ENCODE measurements around the gene TOLLIP. TPM values are rescaled to one million over a fixed set of nuclear protein-coding genes. Genes with fewer than 3 reads are reported as not detected.
"Not testable (repeated sequence)": the region's sequence is repeated elsewhere in the genome, so short reads cannot be mapped to it uniquely, and the experiment has no call there.

TOLLIP gene
- 10.9 TPM for total RNA-seq
- 25.4 TPM for polyA plus RNA-seq
- long read RNA-seq, donor 1: 0 reads
- long read RNA-seq, donor 2: 0 reads
- long read RNA-seq, donor 3, transcript TOLLIP-202 (6 exons, 3,617 nt): major isoform, 19 of 19 reads
- long read RNA-seq, donor 3, partial matches to known transcripts: 0 of 19 reads
- long read RNA-seq, donor 3, other reads (novel, unspliced or antisense): 0 of 19 reads
- long read RNA-seq, donor 4, transcript TOLLIP-202 (6 exons, 3,617 nt): major isoform, 8 of 9 reads
- long read RNA-seq, donor 4, partial matches to known transcripts: 0 of 9 reads
- long read RNA-seq, donor 4, other reads (novel, unspliced or antisense): 0 of 9 reads
- long read RNA-seq, donor 5, transcript TOLLIP-202 (6 exons, 3,617 nt): major isoform, 28 of 29 reads
- long read RNA-seq, donor 5, partial matches to known transcripts: 0 of 29 reads
- long read RNA-seq, donor 5, other reads (novel, unspliced or antisense): 0 of 29 reads
- long read RNA-seq, donor 6, transcript TOLLIP-202 (6 exons, 3,617 nt): major isoform, 8 of 9 reads
- long read RNA-seq, donor 6, partial matches to known transcripts: 0 of 9 reads
- long read RNA-seq, donor 6, other reads (novel, unspliced or antisense): 0 of 9 reads
- long read RNA-seq, donor 7, transcript TOLLIP-202 (6 exons, 3,617 nt): major isoform, 9 of 10 reads
- long read RNA-seq, donor 7, partial matches to known transcripts: 0 of 10 reads
- long read RNA-seq, donor 7, other reads (novel, unspliced or antisense): 0 of 10 reads
- long read RNA-seq, donor 8, transcript TOLLIP-202 (6 exons, 3,617 nt): major isoform, 11 of 12 reads
- long read RNA-seq, donor 8, partial matches to known transcripts: 0 of 12 reads
- long read RNA-seq, donor 8, other reads (novel, unspliced or antisense): 0 of 12 reads
- long read RNA-seq, donor 9, transcript TOLLIP-202 (6 exons, 3,617 nt): major isoform, 6 of 7 reads
- long read RNA-seq, donor 9, partial matches to known transcripts: 0 of 7 reads
- long read RNA-seq, donor 9, other reads (novel, unspliced or antisense): 0 of 7 reads
- long read RNA-seq, donor 10, transcript TOLLIP-202 (6 exons, 3,617 nt): major isoform, 13 of 15 reads
- long read RNA-seq, donor 10, partial matches to known transcripts: 0 of 15 reads
- long read RNA-seq, donor 10, other reads (novel, unspliced or antisense): 0 of 15 reads

GRCh38 chr11:1309498-1310317 lies at the start of gene TOLLIP:
TOLLIP (minus strand) TSS chr11:1309632; CDS start chr11:1309498, 134 bp downstream.
- Histone ChIP-seq H3K4me3 (ENCODE audit: low read length in 2 of 2) (peak within 1 kb of the TSS; percentile 80 to 89), H3K36me3 (ENCODE audit: control insufficient read depth in 2 of 2, insufficient read depth in 2 of 2, low read length in 1 of 2) (peaks cover 6 to 7% of the 10 kb centered on the region in 2 donors), H3K27ac (ENCODE audit: low read depth in 1 of 2, low read length in 1 of 2) (peak within 1 kb of the TSS; percentile 90 to 93), H3K9me3 (ENCODE audit: control insufficient read depth in 2 of 2, insufficient read depth in 1 of 2, low read length in 1 of 2) (peaks cover 0 to 9% of the 10 kb centered on the region in 2 donors), H3K4me1 (ENCODE audit: control insufficient read depth in 2 of 2, insufficient read depth in 2 of 2, low read length in 2 of 2) (peaks cover 23 to 34% of the 10 kb centered on the region in 2 donors), H3K27me3 (ENCODE audit: control insufficient read depth in 2 of 2, insufficient read depth in 1 of 2, low read length in 1 of 2) (no peaks in the 10 kb centered on the region)
- WGBS: 8% methylated on average over 97 of the region's 97 CpGs
- DNase-seq (ENCODE audit: low read depth in 6 of 9, low spot score in 9 of 9): peak; percentile 82 to 97 (median 92)

GRCh38 chr11:1358931-1359330 lies 49.5 kb upstream of the TOLLIP start:
- H3K4me1 ChIP-seq (ENCODE audit: control insufficient read depth in 2 of 2, insufficient read depth in 2 of 2, low read length in 2 of 2); H3K4me3 ChIP-seq (ENCODE audit: low read length in 2 of 2); DNase-seq (ENCODE audit: low read depth in 6 of 9, low spot score in 9 of 9); H3K27me3 ChIP-seq (ENCODE audit: control insufficient read depth in 2 of 2, insufficient read depth in 1 of 2, low read length in 1 of 2); H3K36me3 ChIP-seq (ENCODE audit: control insufficient read depth in 2 of 2, insufficient read depth in 2 of 2, low read length in 1 of 2); H3K9me3 ChIP-seq (ENCODE audit: control insufficient read depth in 2 of 2, insufficient read depth in 1 of 2, low read length in 1 of 2); H3K27ac ChIP-seq (ENCODE audit: low read depth in 1 of 2, low read length in 1 of 2): not testable (repeated sequence)
- WGBS: 95% methylated on average over 17 of the region's 17 CpGs

DNA sequence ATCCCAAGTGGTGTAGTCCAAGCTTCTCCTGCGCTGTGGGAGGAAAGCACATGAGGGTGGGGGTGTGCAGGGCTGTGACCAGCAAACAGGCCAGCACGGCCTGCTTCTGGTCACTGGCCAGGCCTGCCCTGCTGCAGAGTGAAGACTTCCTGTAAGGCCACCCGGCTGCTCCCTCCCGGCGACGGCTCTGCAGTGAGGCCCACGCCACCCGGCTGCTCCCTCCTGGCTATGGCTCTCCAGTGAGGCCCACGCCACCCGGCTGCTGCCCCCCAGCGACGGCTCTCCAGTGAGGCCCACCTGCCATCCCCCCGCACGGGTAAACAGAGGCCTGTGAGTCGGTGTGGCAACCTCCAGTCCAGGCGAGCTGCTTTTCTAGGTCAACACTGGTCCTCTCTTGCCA lies 48.9 kb upstream of the TOLLIP start:
- DNase-seq (ENCODE audit: low read depth in 6 of 9, low spot score in 9 of 9): no peak

GRCh38 chr11:1356478-1356960 lies 47.1 kb upstream of the TOLLIP start:
- 94% methylated on average over 13 of the region's 13 CpGs for WGBS
- peaks cover 0 to 1% of the 10 kb centered on the region in 2 donors for H3K9me3 ChIP-seq (ENCODE audit: control insufficient read depth in 2 of 2, insufficient read depth in 1 of 2, low read length in 1 of 2)
- no peak overlapping the region for H3K4me3 ChIP-seq (ENCODE audit: low read length in 2 of 2)
- no peak for DNase-seq (ENCODE audit: low read depth in 6 of 9, low spot score in 9 of 9)
- H3K36me3 ChIP-seq (ENCODE audit: control insufficient read depth in 2 of 2, insufficient read depth in 2 of 2, low read length in 1 of 2): no peaks in the 10 kb centered on the region
- H3K27me3 ChIP-seq (ENCODE audit: control insufficient read depth in 2 of 2, insufficient read depth in 1 of 2, low read length in 1 of 2): no peaks in the 10 kb centered on the region
- H3K4me1 ChIP-seq (ENCODE audit: control insufficient read depth in 2 of 2, insufficient read depth in 2 of 2, low read length in 2 of 2): no peaks in the 10 kb centered on the region
- H3K27ac ChIP-seq (ENCODE audit: low read depth in 1 of 2, low read length in 1 of 2): no peak overlapping the region

More for the DNA sequence above, 48.9 kb upstream of the TOLLIP start:
- H3K36me3 ChIP-seq (ENCODE audit: control insufficient read depth in 2 of 2, insufficient read depth in 2 of 2, low read length in 1 of 2): no peaks in the 10 kb centered on the region
- H3K9me3 ChIP-seq (ENCODE audit: control insufficient read depth in 2 of 2, insufficient read depth in 1 of 2, low read length in 1 of 2): peaks cover 0 to 1% of the 10 kb centered on the region in 2 donors
- WGBS: 74% methylated on average over 16 of the region's 16 CpGs
- H3K4me3 ChIP-seq (ENCODE audit: low read length in 2 of 2): no peak overlapping the region
- H3K4me1 ChIP-seq (ENCODE audit: control insufficient read depth in 2 of 2, insufficient read depth in 2 of 2, low read length in 2 of 2): no peaks in the 10 kb centered on the region
- H3K27ac ChIP-seq (ENCODE audit: low read depth in 1 of 2, low read length in 1 of 2): no peak overlapping the region
- H3K27me3 ChIP-seq (ENCODE audit: control insufficient read depth in 2 of 2, insufficient read depth in 1 of 2, low read length in 1 of 2): no peaks in the 10 kb centered on the region

DNA sequence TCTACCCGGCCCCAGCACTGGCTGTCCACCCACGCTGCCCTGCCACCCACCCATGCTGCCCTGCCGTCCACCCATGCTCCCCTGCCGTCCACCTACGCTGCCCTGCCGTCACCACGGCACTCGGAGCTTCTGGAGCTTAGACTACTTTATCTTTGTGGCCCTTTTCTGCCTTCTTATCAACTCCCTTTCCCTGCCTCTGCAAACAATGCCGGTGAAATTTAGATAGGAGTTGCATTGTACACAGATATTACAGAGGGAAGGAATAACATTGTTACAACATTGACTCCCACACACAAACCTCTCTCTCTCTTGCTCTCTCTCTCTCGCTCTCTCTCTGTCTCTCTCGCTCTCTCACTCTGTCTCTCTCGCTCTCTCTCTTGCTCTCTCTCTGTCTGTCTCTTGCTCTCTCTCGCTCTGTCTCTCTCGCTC lies 46.6 kb upstream of the TOLLIP start:
- H3K4me3 ChIP-seq (ENCODE audit: low read length in 2 of 2): no peak overlapping the region
- H3K4me1 ChIP-seq (ENCODE audit: control insufficient read depth in 2 of 2, insufficient read depth in 2 of 2, low read length in 2 of 2): no peaks in the 10 kb centered on the region
- H3K36me3 ChIP-seq (ENCODE audit: control insufficient read depth in 2 of 2, insufficient read depth in 2 of 2, low read length in 1 of 2): no peaks in the 10 kb centered on the region
- H3K27ac ChIP-seq (ENCODE audit: low read depth in 1 of 2, low read length in 1 of 2): no peak overlapping the region
- DNase-seq (ENCODE audit: low read depth in 6 of 9, low spot score in 9 of 9): no peak
- no peaks in the 10 kb centered on the region for H3K27me3 ChIP-seq (ENCODE audit: control insufficient read depth in 2 of 2, insufficient read depth in 1 of 2, low read length in 1 of 2)
- WGBS: 71% methylated on average over 14 of the region's 14 CpGs
- peaks cover 0 to 1% of the 10 kb centered on the region in 2 donors for H3K9me3 ChIP-seq (ENCODE audit: control insufficient read depth in 2 of 2, insufficient read depth in 1 of 2, low read length in 1 of 2)

GRCh38 chr11:1354125-1354938 lies 44.9 kb upstream of the TOLLIP start:
- Histone ChIP-seq H3K36me3 (ENCODE audit: control insufficient read depth in 2 of 2, insufficient read depth in 2 of 2, low read length in 1 of 2) (no peaks in the 10 kb centered on the region), H3K9me3 (ENCODE audit: control insufficient read depth in 2 of 2, insufficient read depth in 1 of 2, low read length in 1 of 2) (peaks cover 0 to 1% of the 10 kb centered on the region in 2 donors), H3K4me3 (ENCODE audit: low read length in 2 of 2) (no peak overlapping the region), H3K27ac (ENCODE audit: low read depth in 1 of 2, low read length in 1 of 2) (no peak overlapping the region), H3K27me3 (ENCODE audit: control insufficient read depth in 2 of 2, insufficient read depth in 1 of 2, low read length in 1 of 2) (peaks cover 0 to 11% of the 10 kb centered on the region in 2 donors), H3K4me1 (ENCODE audit: control insufficient read depth in 2 of 2, insufficient read depth in 2 of 2, low read length in 2 of 2) (no peaks in the 10 kb centered on the region)
- 89% methylated on average over 32 of the region's 32 CpGs for WGBS
- DNase-seq (ENCODE audit: low read depth in 6 of 9, low spot score in 9 of 9): no peak

GRCh38 chr11:1353383-1354124 lies 44.1 kb upstream of the TOLLIP start:
- Histone ChIP-seq H3K4me3 (ENCODE audit: low read length in 2 of 2) (no peak overlapping the region), H3K9me3 (ENCODE audit: control insufficient read depth in 2 of 2, insufficient read depth in 1 of 2, low read length in 1 of 2) (peaks cover 0 to 1% of the 10 kb centered on the region in 2 donors), H3K36me3 (ENCODE audit: control insufficient read depth in 2 of 2, insufficient read depth in 2 of 2, low read length in 1 of 2) (no peaks in the 10 kb centered on the region), H3K4me1 (ENCODE audit: control insufficient read depth in 2 of 2, insufficient read depth in 2 of 2, low read length in 2 of 2) (no peaks in the 10 kb centered on the region), H3K27ac (ENCODE audit: low read depth in 1 of 2, low read length in 1 of 2) (no peak overlapping the region), H3K27me3 (ENCODE audit: control insufficient read depth in 2 of 2, insufficient read depth in 1 of 2, low read length in 1 of 2) (peaks cover 0 to 17% of the 10 kb centered on the region in 2 donors)
- WGBS: 86% methylated on average over 32 of the region's 32 CpGs
- DNase-seq (ENCODE audit: low read depth in 6 of 9, low spot score in 9 of 9): no peak
